Endothelial cell (in vitro differentiated cells): ENCODE results near the gene OR5M10. TPM values are rescaled to one million over a fixed set of nuclear protein-coding genes. Genes with fewer than 3 reads are reported as not detected.

Experiments
- DNase-seq: peaks from one replicate; pipeline ENCODE4 v3.0.0; 2021; ENCODE audit warnings: low spot score
- H3K27ac Mint-ChIP-seq: one replicate; pipeline ENCODE4 v1.8.0; 2021; ENCODE audit warnings: mixed read lengths, inconsistent platforms; ENCODE audit not compliant: unreplicated experiment
- H3K27me3 Mint-ChIP-seq: one replicate; pipeline ENCODE4 v1.8.0; 2021; ENCODE audit warnings: mild to moderate bottlenecking, moderate library complexity, mixed read lengths, inconsistent platforms; ENCODE audit not compliant: unreplicated experiment
- H3K36me3 Mint-ChIP-seq: one replicate; pipeline ENCODE4 v1.8.0; 2021; ENCODE audit warnings: mild to moderate bottlenecking, low read depth, mixed read lengths, inconsistent platforms; ENCODE audit not compliant: unreplicated experiment
- H3K4me1 Mint-ChIP-seq: one replicate; pipeline ENCODE4 v1.8.0; 2021; ENCODE audit warnings: mild to moderate bottlenecking, mixed read lengths, inconsistent platforms; ENCODE audit not compliant: unreplicated experiment
- H3K4me3 Mint-ChIP-seq: one replicate; pipeline ENCODE4 v1.8.0; 2021; ENCODE audit warnings: mild to moderate bottlenecking, mixed read lengths, inconsistent platforms; ENCODE audit not compliant: unreplicated experiment
- H3K9me3 Mint-ChIP-seq: one replicate; pipeline ENCODE4 v1.8.0; 2021; ENCODE audit warnings: mixed read lengths, inconsistent platforms; ENCODE audit not compliant: unreplicated experiment
- total RNA-seq: library from RNA; stranded (reverse); fragmentation: NEBNext Ultra II Directional; extraction: Animal tissue kit (Norgen Biotek cat#: 25700); gene quantifications from one replicate; pipeline ENCODE4 v1.2.1, GENCODE V29; 2021; ENCODE audit not compliant: unreplicated experiment
- TF ChIP-seq, protein P1 (sequence below): fragments of 200-600 bp; sonication (generic); IDR thresholded peaks from one replicate; pipeline ENCODE4 v1.5.0; 2021; ENCODE audit warnings: antibody characterized with exemption; ENCODE audit not compliant: unreplicated experiment

OR5M10 gene
- total RNA-seq, 1 donor from 2014 or later, result not detected

DNA sequence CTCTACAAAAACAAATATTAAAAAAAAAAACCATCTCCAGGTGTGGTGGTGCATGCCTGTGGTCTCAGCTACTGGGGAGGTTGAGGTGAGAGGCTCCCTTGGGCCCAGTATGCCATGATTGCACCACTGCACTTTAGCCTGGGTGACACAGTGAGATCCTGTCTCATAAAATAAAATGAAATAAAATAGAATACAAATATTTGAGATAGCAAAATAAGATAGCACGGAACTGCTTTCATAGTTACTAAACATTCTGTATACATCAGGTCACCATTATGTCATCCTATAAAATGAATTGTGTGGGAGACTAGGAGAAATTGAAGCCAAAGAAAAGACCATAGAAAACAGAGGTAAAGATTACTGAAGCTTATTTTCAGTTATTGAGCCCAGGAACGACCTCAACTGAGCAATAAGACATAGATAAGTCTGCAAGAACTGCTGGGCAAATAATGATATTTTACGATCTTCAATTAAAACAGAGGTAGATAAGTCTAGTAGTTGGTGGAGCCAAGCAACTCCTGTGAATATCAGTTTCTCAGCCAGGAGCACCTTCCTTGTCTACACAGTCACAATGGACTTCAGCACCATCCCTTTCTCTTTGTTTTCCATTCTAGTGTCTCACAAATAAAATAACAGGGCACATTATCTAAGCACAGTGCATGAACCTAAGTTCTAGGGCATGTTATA, 44.3 kb downstream of the OR5M10 start:
- TF ChIP-seq, protein P1, sequence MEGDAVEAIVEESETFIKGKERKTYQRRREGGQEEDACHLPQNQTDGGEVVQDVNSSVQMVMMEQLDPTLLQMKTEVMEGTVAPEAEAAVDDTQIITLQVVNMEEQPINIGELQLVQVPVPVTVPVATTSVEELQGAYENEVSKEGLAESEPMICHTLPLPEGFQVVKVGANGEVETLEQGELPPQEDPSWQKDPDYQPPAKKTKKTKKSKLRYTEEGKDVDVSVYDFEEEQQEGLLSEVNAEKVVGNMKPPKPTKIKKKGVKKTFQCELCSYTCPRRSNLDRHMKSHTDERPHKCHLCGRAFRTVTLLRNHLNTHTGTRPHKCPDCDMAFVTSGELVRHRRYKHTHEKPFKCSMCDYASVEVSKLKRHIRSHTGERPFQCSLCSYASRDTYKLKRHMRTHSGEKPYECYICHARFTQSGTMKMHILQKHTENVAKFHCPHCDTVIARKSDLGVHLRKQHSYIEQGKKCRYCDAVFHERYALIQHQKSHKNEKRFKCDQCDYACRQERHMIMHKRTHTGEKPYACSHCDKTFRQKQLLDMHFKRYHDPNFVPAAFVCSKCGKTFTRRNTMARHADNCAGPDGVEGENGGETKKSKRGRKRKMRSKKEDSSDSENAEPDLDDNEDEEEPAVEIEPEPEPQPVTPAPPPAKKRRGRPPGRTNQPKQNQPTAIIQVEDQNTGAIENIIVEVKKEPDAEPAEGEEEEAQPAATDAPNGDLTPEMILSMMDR, result no peak
- no peak for DNase-seq
- H3K9me3 Mint-ChIP-seq, result no peaks in the 10 kb centered on the region

DNA sequence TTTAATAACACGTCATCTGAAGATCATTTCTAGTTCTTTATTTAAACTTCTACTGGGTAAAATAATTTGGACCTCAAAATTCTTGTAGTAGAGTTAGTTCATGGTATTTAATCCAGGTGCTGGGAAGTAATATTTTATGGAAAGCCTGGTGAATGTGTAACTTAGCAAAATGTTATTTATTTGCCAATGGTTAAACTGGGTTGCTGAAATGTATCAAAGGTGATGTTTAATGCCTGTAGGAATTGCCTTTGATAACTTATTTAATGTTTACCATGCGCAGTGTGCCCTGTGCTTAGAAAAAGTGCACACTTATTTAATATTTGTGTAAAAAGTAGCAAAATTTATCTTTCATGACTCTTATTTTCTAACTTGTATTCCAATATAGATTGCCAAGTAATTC, 45.7 kb downstream of the OR5M10 start:
- Mint-ChIP-seq H3K4me1 (no peaks in the 10 kb centered on the region), H3K9me3 (no peaks in the 10 kb centered on the region), H3K36me3 (no peaks in the 10 kb centered on the region), H3K27ac (no peak overlapping the region), H3K27me3 (no peaks in the 10 kb centered on the region), H3K4me3 (no peak overlapping the region)
- TF ChIP-seq, protein P1, result no peak
- DNase-seq, result no peak

More for the DNA sequence above, 44.3 kb downstream of the OR5M10 start:
- Mint-ChIP-seq H3K4me3 (no peak overlapping the region), H3K27me3 (no peaks in the 10 kb centered on the region), H3K36me3 (no peaks in the 10 kb centered on the region), H3K27ac (no peak overlapping the region), H3K4me1 (no peaks in the 10 kb centered on the region)

Other genes starting within 250 kb of the OR5M10 start
- gene OR8K1, start 231.7 kb downstream of the OR5M10 start, total RNA-seq, result not detected
- not detected for gene OR8J1, start 223.4 kb downstream of the OR5M10 start, total RNA-seq
- not detected for gene OR8U1, start 202.1 kb downstream of the OR5M10 start, total RNA-seq
- not detected for gene OR5AL1, start 165.0 kb downstream of the OR5M10 start, total RNA-seq
- gene OR5M3, start 104.4 kb downstream of the OR5M10 start, total RNA-seq, result not detected
- not detected for gene OR5M8, start 86.4 kb downstream of the OR5M10 start, total RNA-seq
- gene OR5M11, start 34.5 kb downstream of the OR5M10 start, total RNA-seq, result not detected
- gene OR5M1, start 37.2 kb upstream of the OR5M10 start, total RNA-seq, result not detected
- not detected for gene OR5AP2, start 64.7 kb upstream of the OR5M10 start, total RNA-seq
- not detected for gene OR5AR1, start 86.0 kb upstream of the OR5M10 start, total RNA-seq
- not detected for gene OR9G1, start 121.4 kb upstream of the OR5M10 start, total RNA-seq
- gene OR9G4, start 171.0 kb upstream of the OR5M10 start, total RNA-seq, result not detected